GM19099 (cell line): Measurements from ENCODE around the gene GALNT17.

Source experiments
- POLR2A ChIP-seq: IDR thresholded peaks from 3 replicates; pipeline ENCODE4 v1.6.1; 2011; ENCODE audit warnings: low read depth; ENCODE audit not compliant: insufficient read length; ENCODE audit errors: extremely low read depth

GALNT17 gene

GRCh38 chr7:71706597-71706975 lies 574.6 kb downstream of the GALNT17 start:
- TF ChIP-seq POLR2A: no peak

GRCh38 chr7:71707041-71707440 lies 575.1 kb downstream of the GALNT17 start:
- no peak for TF ChIP-seq POLR2A

DNA sequence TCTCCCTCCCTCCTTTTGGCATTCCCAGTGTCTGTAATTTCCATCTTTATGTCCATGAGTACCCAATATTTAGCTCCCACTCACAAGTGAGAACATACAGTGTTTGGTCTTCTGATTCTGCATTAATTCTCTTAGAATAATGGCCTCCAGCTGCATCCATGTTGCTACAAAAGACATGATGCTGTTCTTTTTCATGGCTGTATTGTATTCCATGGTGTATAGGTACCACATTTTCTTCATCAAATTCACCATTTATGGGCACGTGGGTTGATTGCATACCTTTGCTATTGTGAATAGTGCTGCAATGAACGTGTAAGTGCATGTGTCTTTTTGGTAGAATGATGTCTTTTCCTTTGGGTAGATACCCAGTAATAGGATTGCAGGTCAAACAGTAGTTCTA lies 576.8 kb downstream of the GALNT17 start:
- TF ChIP-seq POLR2A: no peak

GRCh38 chr7:71710442-71710841 lies 578.5 kb downstream of the GALNT17 start:
- TF ChIP-seq POLR2A: no peak

DNA sequence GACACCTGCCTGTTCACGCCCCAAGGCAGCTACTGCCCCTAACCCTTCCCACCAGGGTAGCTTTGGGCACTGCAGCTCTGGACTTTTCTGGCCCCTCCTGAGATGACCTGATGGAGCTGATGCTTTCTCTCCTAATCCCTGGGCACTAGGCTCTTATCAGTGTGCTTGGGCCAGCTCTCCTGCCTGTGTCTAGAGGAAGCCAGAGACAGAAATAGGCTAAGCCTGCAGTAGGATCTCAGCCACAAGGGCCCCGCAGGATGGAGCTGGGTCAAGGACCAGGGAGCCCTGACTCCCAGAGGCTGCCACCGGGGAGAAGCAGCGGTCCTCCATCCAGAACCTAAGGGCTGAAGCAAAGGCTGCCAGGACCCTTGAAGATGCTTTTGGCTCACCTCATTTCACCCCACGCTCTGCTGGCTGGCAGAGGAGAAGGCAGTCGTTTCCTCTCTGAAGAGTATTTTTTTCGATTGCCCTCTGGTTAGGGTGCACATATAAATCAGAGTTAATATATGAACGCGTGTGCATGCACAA lies 580.8 kb downstream of the GALNT17 start:
- TF ChIP-seq POLR2A: no peak

DNA sequence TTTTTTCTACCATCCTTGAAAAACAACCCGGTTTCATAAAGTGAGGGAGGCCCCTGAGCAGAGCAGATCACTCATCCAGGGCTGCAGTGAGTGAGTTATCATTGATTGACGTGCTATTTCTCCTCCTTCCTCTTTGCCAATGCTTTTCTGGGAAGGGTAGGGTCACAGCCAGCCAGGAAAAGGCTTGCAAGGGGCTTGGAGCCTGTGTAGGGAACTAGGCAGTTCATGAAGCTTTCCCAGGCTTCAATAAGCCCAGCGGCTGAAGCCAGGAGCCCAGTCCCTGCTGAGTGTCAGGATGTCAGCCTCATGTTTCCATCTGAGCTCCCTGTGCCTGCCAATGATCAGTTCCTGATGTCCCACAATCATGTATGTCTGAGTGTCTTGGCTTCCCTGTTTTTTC lies 584.7 kb downstream of the GALNT17 start:
- TF ChIP-seq POLR2A: no peak

DNA sequence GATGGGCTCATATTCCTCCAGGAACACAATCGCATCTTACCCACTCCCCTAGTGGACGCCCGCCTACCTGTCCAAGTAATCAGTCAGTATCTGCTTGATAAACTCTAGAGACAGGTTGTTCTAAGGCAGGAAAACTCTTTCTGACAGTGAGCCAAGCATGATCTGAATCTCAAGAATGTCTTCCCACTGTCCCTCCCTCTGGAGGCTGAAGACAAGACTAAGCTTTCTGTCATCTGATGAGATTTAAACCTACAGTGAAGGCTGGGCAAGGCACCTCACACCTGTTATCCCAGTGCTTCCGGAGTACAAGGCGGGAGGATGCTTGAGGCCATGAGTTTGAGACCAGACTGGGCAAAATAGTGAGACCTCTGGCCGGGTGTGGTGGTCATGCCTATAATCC lies 586.6 kb downstream of the GALNT17 start:
- no peak for TF ChIP-seq POLR2A

GRCh38 chr7:71721742-71722141 lies 589.8 kb downstream of the GALNT17 start:
- TF ChIP-seq POLR2A: no peak

- no peak for TF ChIP-seq POLR2A
These were observed 591.9 kb downstream of the GALNT17 start for GRCh38 chr7:71723859-71724258.

GRCh38 chr7:71727347-71727746 lies 595.4 kb downstream of the GALNT17 start:
- TF ChIP-seq POLR2A: no peak

GRCh38 chr7:71731740-71732139 lies 599.8 kb downstream of the GALNT17 start:
- TF ChIP-seq POLR2A: no peak

DNA sequence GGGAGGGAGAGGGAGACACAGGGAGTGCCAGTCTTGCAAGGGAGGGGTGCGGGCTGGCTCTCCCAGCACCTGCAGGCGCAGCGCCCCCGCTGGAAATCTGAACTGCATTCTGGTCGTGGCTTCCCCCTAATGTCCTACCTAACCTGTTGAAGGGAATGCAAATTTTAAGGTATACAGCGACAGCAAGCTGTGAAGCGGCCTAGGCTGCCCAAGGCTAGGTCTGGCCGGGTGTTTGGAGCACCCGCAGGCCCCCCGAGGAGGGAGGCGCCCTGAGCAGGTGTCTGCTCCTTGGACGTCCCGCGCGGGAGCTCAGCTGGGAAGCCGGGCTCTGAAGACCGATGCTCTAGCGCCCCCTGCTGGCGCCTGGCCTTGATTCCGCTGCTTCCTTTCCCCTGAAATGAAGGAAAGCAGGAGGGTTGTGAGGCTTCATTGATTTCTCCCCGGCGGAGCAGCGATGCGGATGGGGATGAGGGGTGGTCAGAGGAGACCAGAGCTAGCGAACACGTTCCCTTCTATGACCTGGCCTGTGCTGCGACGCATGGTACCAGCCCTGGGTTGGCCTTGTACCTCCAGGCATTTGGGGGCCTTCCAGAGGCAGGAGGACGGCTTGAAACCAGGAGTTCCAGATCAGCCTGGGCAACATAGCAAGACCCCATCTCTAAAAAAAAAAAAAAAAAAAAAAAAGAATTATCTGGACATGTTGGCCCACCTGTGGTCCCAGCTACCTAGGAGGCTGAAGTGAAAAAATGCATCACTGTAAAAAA lies 601.3 kb downstream of the GALNT17 start:
- no peak for TF ChIP-seq POLR2A

DNA sequence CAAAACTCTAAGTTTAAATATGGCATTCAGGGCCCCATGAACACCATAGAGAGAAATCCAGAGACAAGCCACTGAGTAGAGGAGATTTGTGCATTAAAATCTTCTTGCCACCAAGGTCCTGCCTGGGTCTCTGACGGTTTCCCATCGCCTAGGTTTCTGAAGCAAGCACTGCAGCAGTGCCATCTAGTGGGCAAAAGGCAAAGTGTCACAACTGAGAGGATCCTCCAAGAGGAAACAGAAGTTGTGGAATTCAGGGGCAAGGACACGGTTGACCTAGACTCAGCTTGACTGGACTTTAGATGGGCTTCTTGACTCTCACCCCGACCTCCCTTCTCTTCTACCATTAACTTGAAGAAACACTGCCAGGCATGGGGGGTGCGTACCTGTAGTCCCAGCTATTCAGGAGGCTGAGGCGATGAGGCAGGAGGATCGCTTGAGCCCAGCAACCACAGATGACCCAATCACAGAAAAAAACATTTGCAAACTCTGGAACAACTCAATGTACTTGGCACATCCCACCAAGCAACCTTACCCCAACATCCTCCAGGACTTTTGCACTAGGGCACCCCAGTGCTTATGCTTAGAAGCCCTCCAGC lies 604.1 kb downstream of the GALNT17 start:
- TF ChIP-seq POLR2A: no peak

- TF ChIP-seq POLR2A: no peak
These were observed 607.7 kb downstream of the GALNT17 start for GRCh38 chr7:71739520-71740173.

DNA sequence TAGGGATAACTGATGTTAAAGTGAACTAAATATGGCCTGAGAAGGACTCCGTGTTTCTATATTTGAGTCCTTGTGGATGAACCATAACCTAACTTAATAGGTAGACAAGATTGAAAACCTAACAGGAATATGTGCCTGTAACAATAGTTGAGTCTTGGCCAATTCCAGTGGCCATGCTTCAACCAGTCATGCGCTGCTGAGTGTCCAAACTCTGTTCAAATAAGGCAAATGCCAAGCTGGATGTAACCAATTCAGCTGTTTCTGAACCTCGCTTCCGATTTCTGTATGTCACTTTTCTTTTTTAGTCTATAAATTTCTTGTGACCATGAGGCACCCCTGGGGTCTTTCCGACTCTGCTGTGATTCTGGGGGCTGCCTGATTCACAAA lies 608.2 kb downstream of the GALNT17 start:
- TF ChIP-seq POLR2A: no peak

DNA sequence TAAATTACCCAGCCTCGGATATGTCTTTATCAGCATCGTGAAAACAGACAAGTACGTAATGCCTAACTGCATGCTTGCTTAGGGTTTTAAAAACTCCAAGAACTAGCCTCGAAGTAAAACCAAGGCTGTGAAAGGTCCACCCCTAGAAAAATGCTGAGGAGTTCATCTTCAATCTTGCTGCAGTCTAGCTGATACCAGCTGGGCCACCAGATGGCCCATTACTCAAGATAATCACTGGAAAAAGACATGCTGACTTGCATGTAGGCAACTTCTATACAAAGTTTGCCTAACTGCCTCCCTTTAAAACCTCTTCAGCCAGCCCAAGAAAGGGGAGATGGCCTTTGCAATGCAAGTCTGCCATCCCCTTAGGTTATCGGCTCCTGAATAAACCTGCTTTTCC lies 614.1 kb downstream of the GALNT17 start:
- TF ChIP-seq POLR2A: no peak
